HL-60/S4 (cell line): ENCODE data around the gene SLC10A7.

Source experiments
- in situ Hi-C: fragments of 300-500 bp; cut with MboI; formaldehyde crosslinking; loops from 2 replicates; pipeline ENCODE4 v1.14.3; 2022; ENCODE audit warnings: low sequenced_read_pairs

SLC10A7 gene

DNA sequence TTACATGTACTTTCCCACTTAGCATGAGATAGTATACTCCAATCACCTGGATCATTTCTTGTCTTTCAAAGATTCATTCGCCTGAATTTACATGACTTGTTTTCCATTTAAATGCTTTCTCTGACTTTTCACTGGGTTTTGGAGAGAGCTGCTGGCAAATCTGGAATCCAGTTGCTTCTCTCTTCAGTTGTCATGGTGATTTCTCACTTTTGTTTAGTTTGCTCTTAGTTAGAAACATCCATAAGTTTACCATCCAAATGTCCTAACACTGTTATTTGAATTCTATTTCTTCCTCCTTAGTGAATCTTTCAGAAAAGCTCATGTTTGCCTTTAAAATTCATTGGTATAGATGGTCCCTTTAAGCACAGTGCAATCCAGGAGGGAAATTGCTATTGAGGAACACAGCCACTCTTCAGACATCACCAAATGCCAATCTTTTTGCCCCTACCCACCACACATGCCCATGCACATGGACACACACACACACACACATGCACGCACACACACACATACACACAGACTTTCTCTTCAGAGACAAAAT, 255.7 kb downstream of the SLC10A7 start:
- in situ Hi-C loops, result no loop called here

DNA sequence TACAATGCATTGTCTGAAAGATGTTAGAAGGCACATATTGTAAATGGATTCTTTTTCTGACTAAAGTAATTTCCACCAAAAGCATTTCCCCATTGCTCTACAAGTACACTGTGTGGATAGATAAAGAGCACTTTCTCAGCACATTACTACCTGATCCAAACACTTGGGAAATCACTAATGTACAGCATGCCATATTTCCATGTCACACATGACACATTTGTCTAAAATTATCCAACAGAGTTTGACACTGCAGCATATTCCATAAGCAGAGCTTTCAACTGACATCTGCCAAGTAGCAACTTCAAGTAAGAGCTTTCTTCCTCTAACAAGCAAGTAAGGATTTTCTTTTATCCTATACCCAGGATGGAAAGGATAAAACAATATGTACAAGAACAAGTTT, 257.9 kb downstream of the SLC10A7 start:
- in situ Hi-C loops, result no loop called here

DNA sequence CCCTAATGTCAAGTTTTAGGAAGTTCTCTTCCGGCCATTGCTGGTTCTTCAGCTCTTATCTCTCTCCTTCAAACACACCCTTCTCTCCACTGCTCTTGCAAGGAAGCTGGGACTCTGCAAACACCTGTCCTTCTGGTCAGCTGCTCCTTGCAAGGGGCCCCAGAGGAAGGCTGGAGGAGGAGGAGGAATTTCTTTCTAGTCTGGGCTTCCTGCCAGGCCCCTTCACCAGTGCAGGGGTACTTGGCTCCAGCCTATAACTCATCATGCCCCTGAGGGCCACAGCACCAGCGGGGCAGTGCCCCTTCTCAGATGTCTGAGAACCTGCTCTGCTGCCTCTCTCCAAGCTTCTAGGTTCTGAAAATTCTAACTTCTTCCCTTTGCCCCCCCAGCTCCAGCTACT, 260.7 kb downstream of the SLC10A7 start:
- in situ Hi-C loops, result no loop called here

DNA sequence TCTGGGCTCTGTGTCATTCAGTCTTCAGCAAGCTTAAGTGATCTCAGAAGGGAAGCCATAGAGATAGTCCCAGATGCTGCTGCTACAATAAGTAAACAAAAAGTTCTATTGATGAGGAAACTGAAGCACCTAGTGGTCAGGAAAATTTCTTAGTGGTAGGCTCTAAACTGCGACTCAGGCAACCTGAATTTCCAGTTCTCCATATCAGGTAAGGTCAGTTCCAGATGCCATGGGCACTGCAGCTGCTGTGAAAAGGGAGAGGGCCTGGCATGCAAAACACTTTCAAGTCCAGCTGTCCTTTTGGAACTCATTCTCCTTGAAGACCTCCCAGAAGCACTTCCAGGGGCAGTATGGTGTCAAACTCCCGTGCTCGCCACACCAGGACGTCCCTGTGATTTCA, 261.2 kb downstream of the SLC10A7 start:
- in situ Hi-C loops, result no loop called here

DNA sequence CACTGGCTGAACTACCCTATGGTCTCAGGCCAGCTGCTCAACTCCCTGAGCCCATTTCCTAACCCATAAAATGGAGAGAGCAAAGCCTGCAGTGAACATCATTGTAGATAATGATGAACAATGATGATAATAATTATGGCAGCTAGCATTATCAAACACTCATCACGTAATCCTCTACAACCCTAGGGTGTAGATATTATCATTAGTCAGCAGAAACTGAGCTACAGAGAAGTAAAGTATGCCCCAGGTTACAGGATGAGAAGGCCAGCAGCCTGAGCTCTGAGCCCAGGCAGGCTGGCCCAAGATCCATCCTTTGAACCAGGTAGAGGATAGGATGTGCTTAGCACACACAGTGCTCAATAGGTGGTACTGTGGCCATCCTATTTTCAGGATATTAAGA, 264.2 kb downstream of the SLC10A7 start:
- in situ Hi-C loops, result no loop called here

DNA sequence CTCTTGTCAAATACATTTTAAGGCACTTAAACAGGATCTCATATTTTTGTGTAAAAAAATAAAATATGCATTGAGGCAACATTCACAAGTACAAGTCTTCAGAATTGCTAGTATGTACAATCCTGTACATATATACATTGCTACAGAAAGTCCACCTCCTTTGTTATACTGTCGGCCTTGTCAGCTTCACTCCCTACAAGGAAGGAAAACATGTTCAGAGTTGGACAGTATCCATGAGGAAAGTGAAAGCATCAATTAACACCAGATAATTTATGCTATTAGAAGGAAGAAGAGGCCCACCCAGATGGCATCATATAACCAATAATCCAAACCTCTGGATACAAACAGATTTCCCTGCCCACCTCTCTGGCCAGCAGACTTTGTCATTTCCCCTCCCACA, 265.4 kb downstream of the SLC10A7 start:
- in situ Hi-C loops, result no loop called here

DNA sequence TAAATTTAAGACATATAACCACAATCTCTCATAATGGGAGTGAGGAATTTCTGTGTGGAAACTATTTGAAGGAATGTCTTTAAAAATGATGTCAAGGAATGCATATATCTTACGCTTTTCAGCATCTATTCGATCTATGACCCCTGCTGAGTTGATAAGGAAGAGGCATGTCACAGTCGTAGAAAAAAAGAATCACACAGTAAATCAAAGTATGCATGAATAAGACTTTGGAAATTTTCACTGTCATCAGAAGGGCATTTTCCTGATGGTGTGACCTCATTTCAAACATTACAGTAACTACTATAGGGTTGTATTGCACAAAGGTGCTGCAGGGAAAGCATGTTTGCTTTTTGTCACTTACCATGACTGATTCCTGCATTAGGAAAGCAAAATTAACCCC, 265.9 kb downstream of the SLC10A7 start:
- in situ Hi-C loops, result no loop called here

DNA sequence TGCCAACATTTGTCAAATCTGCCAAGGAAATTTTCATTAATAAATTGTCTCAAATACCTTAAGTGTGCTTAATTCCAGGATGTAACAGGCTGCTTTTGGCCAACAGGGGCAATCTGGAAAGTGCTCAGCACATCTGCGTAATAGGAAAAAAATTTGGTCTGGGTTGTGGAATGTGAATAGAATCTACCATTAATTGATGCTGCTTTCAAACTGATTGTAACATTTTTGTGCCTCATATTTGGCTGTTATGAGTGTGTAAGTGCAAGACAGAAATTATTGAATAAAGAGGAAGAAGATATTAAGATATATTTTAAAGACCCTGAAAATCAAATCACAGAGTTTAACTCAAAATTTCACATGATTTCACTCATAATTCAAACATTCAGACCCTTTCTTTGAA, 266.3 kb downstream of the SLC10A7 start:
- in situ Hi-C loops, result no loop called here

DNA sequence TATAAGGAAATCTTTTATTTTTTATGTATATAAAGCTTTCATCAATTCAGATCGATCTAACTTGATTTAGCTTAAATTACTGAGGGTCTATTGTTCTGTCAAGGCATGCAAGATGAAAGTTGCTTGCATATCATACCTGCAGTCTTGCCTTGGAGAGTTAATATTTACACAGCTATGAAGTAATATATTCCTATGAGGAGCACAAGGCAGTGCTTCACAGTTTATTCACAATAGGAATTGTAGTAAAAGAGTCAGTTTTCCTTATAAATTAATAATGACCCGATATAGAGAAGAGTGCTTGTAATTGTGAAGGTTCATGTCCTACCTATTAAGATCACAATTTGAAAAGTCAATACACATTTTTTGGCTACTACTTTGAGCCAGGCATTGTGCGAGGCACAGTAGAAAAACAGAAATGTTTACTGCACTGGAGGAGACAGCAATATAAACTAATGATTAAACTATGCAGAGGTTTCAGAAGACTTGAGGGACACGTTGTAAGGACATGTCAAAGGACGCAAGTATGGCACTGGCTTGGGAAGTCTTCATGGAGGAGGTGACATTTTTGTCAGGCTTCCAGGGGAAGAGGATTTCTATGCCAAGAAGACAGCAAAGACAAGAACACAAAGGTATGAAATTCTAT, 268.6 kb downstream of the SLC10A7 start:
- in situ Hi-C loops, result no loop called here

DNA sequence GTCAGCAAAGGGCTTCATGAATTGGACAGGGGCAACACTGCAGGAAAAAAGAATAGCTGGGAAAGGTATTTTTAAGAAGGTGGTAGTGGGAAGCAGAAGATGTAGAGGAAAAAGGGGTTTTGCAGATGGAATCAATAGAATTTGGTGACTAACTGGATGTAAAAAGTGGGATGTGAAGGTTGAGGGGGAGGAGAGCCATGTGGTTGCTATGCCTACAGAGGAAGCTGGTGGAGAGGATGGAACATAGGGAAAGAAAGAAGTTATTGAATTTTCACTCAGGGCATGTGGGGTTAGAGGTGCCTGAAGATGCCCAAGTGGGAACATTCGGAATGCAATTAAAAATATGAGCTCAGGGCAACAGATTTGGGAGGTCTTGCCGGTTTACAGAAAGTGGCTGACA, 274.4 kb downstream of the SLC10A7 start:
- in situ Hi-C loops, result no loop called here

DNA sequence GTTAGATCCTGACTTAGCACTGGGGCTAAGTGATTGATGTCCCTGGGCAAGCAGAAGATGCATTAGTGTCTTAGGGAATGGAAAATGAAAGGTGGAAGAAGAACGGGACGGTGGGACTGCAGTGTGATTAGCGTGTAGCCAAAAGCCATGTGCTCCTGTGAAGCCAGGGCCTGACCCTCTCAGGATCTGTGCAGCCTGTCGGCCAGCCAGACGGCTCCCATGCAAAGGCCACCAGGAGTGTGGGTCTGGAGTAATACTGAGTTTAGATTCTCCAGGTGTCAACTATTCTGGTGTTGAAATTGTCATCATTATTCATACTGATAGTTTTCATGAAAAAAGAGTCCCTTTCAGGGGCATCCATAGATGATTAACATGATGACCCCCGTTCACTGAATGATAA, 275.4 kb downstream of the SLC10A7 start:
- in situ Hi-C loops, result no loop called here

DNA sequence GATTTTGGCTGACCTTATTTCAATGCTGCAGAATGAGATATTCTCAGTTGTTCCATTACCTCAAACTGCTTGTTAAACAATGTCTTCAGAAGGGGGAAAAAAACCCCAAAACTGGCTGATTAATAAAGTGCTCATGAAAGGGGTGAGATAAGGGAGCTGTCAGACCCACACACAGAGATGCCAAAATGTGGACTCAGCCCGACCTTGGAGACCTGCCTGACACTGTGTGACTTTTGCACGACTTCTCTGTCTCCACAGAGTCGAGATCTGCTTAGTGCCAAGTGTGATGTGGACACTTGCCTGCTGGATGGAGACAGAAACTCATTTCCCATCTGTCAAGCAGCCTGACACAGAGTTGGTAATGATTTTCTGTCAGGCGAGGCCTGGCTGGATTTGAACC, 275.9 kb downstream of the SLC10A7 start:
- in situ Hi-C loops, result no loop called here

DNA sequence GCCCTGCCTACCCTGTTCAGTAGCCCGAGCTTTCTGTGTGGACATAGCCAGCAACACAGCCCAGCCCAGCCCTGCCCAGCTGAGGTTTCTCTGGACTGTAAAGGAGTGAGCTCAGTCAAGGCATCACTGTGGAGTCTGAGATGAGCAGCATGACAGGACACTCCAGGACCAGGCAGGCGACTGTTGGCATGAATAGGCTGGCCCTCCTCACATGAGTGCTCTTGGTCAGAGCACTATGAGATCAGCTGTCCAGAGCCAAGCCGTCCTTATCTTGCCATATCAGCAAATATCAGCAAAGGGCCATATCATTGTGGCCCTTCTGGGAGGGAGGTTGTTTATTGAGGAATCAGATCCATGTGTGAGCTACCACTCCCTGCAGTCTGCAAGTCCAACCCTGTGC, 276.5 kb downstream of the SLC10A7 start:
- in situ Hi-C loops, result no loop called here

DNA sequence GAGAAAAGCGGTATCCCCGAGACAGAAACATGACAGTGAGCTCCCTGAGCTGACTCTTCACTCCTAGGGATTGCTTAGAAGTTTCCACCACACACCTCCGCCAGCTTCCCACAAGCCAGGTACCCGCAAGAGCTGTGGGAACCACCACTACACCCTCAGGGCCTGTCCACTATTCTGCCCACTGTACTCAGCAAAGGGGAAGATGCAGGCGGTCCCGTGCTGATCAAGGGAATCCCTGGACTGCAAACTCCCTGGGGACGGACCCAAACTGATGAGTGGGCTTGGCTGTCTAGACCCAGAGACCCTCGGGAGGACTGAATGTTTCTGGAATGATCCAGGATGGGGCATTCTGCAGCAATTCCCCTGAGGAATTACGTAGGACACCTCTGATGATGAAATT, 277.2 kb downstream of the SLC10A7 start:
- in situ Hi-C loops, result no loop called here

DNA sequence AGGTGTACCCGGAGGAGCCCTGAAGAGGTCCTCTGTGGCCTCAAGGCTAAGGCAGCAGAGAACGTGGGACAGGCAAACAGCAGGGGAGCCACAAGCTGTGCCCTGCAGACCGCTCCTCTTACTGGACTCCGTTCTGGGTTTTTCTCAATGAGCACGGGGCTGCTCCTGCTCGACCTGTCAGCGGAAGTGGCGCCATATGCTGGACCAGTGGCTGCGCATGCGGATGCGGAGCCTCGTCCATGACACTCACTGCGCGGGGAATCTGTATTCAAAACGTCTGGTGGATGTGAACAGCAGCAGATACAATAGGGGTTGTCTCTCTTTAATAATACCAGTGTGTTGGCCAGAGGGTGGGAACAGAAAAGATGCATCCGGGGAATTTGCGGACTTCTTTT, 277.9 kb downstream of the SLC10A7 start:
- in situ Hi-C loops, result no loop called here

DNA sequence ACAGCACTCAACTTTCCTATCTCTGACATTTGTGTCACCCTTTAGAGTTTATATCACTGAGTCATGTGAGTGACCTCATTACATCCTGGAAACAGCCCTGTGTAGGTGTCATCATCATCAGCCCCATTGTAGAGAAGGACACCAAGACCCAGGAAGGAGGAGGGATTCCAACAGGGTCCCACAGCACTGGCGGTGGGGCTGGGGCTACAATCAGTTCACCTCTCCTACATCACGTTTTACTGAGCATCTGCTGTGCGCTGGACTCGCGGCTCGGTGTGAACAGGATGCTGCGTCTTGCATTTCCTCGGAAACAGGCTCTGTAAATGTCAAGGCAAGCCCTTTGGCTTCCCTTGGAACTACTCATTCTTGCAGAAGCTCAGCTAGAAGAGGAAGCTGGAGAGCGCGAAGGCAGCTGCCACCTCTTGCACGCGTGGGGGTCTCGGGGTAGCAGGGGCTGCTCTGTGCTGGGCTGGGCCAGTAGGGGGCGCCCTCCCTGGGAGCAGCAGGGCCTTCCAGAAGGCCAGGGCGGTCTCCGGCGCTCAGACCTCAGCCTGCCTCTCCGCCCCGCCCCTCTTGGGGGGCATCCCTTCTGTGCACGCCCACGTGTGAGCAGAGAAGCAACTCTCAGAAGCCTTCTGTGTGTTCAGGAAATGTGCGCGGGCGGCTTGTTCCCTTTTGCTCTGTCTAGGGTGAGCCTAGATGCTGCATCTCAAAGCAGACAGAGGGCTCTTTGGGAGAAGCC, 278.4 kb downstream of the SLC10A7 start:
- in situ Hi-C loops, result no loop called here

DNA sequence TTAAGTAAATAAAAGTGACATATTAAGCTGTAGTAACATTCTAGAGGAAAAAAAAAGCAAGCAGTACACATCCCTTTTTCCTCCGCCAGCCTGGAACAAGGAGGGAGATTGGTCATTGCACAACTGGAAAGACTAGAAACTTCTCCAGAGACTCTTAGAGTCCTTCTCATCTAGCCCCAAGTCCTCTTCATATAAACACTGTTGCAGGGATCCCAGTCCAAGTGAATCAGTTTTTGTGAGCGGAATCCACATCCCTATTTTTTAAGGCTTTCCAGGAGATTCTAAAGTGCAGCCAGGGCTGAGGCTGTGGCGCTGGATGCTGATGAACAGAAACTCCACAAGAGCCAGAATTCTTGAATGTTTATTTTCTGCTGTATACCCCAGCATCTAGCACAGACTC, 283.6 kb downstream of the SLC10A7 start:
- in situ Hi-C loops, result no loop called here

DNA sequence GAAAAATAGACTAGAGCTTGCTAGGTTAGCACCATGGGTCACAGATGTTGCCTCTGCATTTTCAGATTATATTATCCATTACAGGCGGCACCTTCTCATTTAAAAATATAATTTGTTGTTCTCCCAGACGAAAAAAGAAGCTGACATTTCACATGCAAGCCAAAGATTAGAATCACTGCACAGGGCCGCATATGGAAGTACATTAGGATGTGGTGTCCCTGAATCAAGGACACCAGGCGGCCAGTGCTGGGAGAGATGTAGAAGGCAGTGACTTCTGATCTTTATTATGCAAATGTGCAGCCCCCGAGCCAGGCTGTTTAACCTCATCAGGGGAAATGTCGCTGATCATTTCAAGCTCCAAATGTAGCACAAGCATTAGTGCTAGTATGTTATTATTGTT, 284.6 kb downstream of the SLC10A7 start:
- in situ Hi-C loops, result no loop called here

DNA sequence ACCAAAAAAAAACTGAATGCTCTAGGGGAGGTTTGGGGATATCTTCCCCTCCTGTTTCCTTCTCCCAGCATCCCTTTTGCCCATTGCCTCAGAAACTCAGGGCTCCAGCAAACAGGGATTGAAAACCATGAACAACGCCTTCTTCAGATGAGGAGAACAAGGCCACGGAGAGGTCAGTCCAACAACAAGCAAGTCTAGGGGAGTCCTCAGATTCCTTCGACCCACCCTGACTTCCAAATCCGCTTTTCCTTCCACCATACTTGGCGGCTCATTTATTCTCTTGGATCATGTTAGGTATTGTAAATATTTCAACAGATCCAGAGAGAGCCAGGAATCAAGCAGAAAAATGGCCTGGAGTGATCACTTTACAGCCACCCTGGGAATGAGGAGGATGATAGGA, 285.5 kb downstream of the SLC10A7 start:
- in situ Hi-C loops, result no loop called here

DNA sequence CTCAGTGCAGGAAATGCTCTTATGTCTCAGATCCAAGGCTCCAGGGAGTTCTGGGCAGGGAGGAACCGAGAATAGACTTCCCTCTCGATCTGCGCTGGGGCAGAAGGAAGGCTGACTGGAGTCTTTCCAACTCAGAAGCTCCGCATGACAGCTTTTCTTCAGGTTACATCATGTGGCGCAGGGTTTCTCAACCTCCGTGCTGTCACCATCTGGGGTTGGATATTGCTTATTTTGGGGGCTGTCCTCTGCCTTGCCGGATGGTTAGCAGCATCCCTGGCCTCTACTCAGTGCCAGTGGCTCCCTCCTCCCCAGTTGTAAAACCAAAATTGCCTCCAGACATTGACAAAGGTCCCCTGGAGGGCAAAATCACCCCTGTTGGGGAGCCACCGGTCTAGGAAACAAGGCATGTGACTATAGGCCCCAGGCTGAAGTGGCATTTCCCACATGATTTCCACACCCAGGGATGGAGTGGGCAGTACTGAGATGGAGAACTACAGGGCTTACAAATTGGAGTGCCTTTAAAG, 286.0 kb downstream of the SLC10A7 start:
- in situ Hi-C loops, result no loop called here

DNA sequence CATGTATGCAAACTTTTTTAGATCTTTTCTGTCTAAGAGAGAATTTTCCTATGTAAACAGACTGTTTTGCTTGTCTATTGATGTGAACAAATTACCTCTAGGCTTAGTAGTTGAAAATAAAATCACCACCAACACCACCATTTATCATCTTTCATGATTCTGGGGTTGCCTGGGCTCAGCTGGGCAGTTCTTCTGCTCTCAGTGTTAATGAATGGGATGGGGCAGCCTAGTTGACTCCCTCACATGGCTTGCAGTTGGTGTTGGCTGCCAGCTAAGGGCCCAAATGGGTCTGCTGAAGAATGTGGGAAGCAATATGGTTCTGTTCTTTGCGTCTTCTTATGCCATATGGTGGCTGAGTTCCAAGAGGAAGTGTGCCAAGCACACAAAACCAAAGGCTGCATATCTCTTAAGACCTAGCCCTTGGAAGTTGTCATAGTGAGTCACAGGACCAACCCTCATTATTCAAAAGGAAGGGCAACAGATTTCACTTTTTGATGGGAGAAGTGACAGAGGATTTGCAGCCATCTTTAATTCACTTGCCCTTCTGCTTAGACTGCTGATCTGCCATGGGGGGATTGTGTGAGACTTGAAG, 289.5 kb downstream of the SLC10A7 start:
- in situ Hi-C loops, result no loop called here

DNA sequence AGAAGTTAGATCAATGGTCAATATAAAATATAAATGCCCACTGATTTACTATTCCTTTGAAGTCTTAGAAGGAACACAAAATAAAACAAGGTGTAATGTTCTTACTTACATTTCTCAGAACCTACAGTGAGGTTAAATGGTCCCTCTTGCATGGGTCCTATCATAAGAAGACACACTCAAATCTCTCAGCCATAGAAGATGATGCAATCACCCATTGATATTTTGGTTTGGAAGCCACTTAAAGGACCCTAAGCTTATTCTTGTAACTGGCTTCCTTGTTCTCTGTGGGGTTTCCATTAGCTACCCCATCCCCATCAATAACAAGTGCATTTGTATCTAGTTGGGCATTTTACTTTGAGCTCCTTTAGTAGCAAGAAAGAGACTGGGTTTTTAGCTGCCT, 292.3 kb downstream of the SLC10A7 start:
- in situ Hi-C loops, result no loop called here
